ENCODE measurements around the gene TAGAP. TPM values are rescaled to one million over a fixed set of nuclear protein-coding genes. Genes with fewer than 3 reads are reported as not detected.

TAGAP gene
- not detected in 2 replicates for total RNA-seq

DNA sequence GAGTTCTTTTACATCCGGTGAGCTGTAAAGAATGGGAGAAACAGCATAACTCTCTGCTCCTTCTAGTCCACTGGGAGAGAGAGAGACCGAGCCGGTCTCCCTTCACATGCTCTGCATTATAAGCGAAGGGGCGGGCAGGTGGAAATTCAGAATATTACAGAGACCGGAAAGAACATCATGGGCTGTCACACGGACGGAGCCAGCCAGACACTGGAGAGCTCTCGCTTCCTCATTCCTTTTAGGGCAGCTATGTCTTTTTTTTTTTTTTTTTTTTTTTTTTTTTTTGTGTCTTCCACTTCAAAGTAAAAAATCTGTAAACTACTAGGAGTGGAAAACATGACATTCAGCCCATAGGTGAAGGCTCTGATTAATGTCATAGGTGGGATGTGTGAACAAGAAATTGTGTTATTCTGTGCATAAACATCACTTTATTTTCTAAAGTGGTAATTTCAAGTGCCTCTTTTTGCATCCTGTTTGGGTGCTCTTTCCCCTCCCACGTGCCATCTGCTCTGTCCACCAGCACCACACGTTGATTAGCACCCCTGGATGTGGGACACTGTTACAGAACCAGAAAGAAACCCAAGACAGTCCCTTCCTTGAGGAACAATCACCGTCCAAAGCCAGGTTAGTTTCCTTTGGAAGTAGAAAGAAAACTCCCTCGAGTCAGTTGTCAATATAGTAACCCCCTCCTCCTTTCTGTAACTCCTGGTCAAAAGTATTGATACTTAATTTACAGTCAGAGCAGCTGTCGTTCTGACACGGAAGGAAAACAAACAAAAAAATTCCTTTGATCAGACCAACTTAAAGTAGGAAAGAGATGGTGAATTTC lies at the start of gene TAGAP:
TSS of gene TAGAP (minus strand) at position 93 of the 829 bp plus-strand sequence. CDS start 845 bp downstream, outside the sequence.

DNA sequence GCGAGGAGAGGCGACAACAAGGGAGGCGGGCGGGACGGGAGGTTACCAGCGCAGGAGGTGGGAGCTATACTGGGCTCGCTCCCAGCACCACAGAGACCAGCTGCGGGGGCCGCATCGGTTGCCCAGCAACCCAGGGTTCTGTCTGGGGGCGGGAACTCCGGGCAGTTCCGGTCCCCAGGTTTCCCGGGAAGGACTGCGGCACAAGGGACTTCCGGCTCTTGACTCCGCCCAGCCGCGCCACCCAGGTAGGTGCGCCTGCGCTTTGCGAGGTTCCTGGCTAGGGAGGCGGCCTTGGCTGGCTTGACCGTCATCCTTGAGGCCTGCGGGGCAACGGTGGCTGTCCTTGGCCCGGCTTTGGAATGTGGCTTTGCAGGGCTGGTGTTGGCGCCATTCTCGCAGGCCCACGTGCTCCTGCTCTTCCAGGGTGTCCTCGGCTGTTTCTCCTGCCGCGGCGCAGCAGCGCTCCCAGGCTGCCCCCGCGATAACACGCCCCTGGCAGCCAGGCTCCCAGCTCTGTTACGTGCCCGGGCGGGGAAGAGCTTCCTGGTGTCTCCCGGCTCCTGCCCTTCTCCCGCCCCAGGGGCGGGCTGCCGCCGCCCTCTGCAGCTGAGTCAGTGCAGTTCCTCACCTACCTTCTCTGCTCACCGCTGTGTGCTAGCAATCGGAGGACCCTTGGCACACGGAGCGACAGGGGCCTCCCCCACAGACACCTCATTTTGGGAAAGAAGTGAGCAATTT lies 45.0 kb downstream of the TAGAP start, which contains the start of gene RSPH3:
TSS of gene RSPH3 (minus strand) at position 537 of the 738 bp plus-strand sequence. CDS start 652 bp downstream, outside the sequence.

Other genes starting within 250 kb of the TAGAP start
- 62.2 and 86.1 TPM in 2 replicates for gene EZR, start 225.6 kb downstream of the TAGAP start, total RNA-seq
- 5.2 and 6.0 TPM in 2 replicates for gene RSPH3, start 44.8 kb downstream of the TAGAP start, total RNA-seq
- gene FNDC1, start 124.4 kb upstream of the TAGAP start, total RNA-seq, result 0.17 TPM in 1 of 2 replicates, not detected in the other